Measurements from ENCODE around the gene MYBPHL.

MYBPHL gene

GRCh38 chr1:109263234-109263596 is 43.6 kb downstream of the MYBPHL start:
- peak; percentile 93 for DNase-seq

GRCh38 chr1:109262231-109263055 is 44.4 kb downstream of the MYBPHL start:
- DNase-seq, result no peak

- DNase-seq, result no peak
Measured at GRCh38 chr1:109261578-109261977, 45.2 kb downstream of the MYBPHL start.

- DNase-seq, result no peak
Measured at GRCh38 chr1:109261006-109261405, 45.8 kb downstream of the MYBPHL start.

GRCh38 chr1:109259674-109260557 is 46.9 kb downstream of the MYBPHL start:
- no peak for DNase-seq

GRCh38 chr1:109258481-109259466 is 48.0 kb downstream of the MYBPHL start:
- DNase-seq, result no peak

GRCh38 chr1:109257682-109258421 is 49.0 kb downstream of the MYBPHL start:
- DNase-seq, result no peak

GRCh38 chr1:109256971-109257681 is 49.7 kb downstream of the MYBPHL start:
- no peak for DNase-seq

- no peak for DNase-seq
Measured at GRCh38 chr1:109256085-109256484, 50.7 kb downstream of the MYBPHL start.

- no peak for DNase-seq
Measured at GRCh38 chr1:109255678-109256077, 51.1 kb downstream of the MYBPHL start.

- no peak for DNase-seq
Measured at GRCh38 chr1:109255097-109255651, 51.6 kb downstream of the MYBPHL start.

- DNase-seq, result no peak
Measured at GRCh38 chr1:109254621-109255096, 52.2 kb downstream of the MYBPHL start.

GRCh38 chr1:109253803-109254620 is 52.8 kb downstream of the MYBPHL start:
- no peak for DNase-seq

GRCh38 chr1:109252893-109253802 is 53.7 kb downstream of the MYBPHL start:
- DNase-seq, result no peak

- no peak for DNase-seq
Measured at GRCh38 chr1:109252167-109252892, 54.5 kb downstream of the MYBPHL start.

- no peak for DNase-seq
Measured at GRCh38 chr1:109251277-109252166, 55.3 kb downstream of the MYBPHL start.
